Smooth muscle cell (in vitro differentiated cells): ENCODE results near the gene DMD. TPM values are rescaled to one million over a fixed set of nuclear protein-coding genes. Genes with fewer than 3 reads are reported as not detected.
A peak's percentile ranks its signal among the peaks of the same experiment; 100 is the strongest.

Experiments
- DNase-seq: peaks from one replicate; lab custom pipeline; 2025; ENCODE audit not compliant: unreplicated experiment; lab: John Stamatoyannopoulos, UW
- H2AFZ ChIP-seq: fragments of 200-600 bp; sonication (generic); 2 replicates; pipeline ENCODE4 v1.6.0; 2016; ENCODE audit warnings: antibody characterized with exemption, low read depth, mild to moderate bottlenecking
- H3F3A ChIP-seq: fragments of 200-600 bp; sonication (generic); 2 replicates; pipeline ENCODE4 v1.6.0; 2017; ENCODE audit warnings: antibody characterized with exemption, low read depth
- H3K27ac ChIP-seq: fragments of 200-600 bp; sonication (generic); 2 replicates; pipeline ENCODE4 v1.5.1; 2016; ENCODE audit warnings: low read depth, mild to moderate bottlenecking
- H3K27me3 ChIP-seq: fragments of 200-600 bp; sonication (generic); 2 replicates; pipeline ENCODE4 v1.6.1; 2016; ENCODE audit warnings: low read depth, mild to moderate bottlenecking
- H3K36me3 ChIP-seq: fragments of 200-600 bp; sonication (generic); 2 replicates; pipeline ENCODE4 v1.5.1; 2016; ENCODE audit warnings: low read depth
- H3K4me1 ChIP-seq: fragments of 200-600 bp; sonication (generic); 2 replicates; pipeline ENCODE4 v1.5.1; 2016; ENCODE audit warnings: low read depth
- H3K4me2 ChIP-seq: fragments of 200-600 bp; sonication (generic); 2 replicates; pipeline ENCODE4 v1.6.0; 2016; ENCODE audit warnings: mild to moderate bottlenecking
- H3K4me3 ChIP-seq: fragments of 200-600 bp; sonication (generic); 2 replicates; pipeline ENCODE4 v1.5.1; 2016; ENCODE audit warnings: mild to moderate bottlenecking
- H3K79me2 ChIP-seq: fragments of 200-600 bp; sonication (generic); 2 replicates; pipeline ENCODE4 v1.6.0; 2016; ENCODE audit warnings: low read depth, mild to moderate bottlenecking
- H3K9ac ChIP-seq: fragments of 200-600 bp; sonication (generic); 2 replicates; pipeline ENCODE4 v1.6.0; 2016; ENCODE audit warnings: low read depth
- H3K9me3 ChIP-seq: fragments of 200-600 bp; sonication (generic); replicated peaks from 2 replicates; pipeline ENCODE4 v1.5.1; 2016; ENCODE audit warnings: low read depth
- H4K20me1 ChIP-seq: fragments of 200-600 bp; sonication (generic); 2 replicates; pipeline ENCODE4 v1.6.0; 2016; ENCODE audit warnings: low read depth
- WGBS: methylation state at CpG from one replicate; pipeline ENCODE4 v1.1.7; 2016; ENCODE audit warnings: low lambda C conversion rate; 5-methylcytosine and 5-hydroxymethylcytosine counted together
- polyA plus RNA-seq: library from polyadenylated mRNA; unstranded; fragments of >200 nt; fragmentation: Nextera tagmentation; extraction: Ambion mirVana; gene quantifications from 2 replicates; pipeline ENCODE4 v1.2.1, GENCODE V29; 2016
- total RNA-seq: library from RNA; depleted of rRNA; stranded (reverse); fragments of >200 nt; gene quantifications from 2 replicates; pipeline ENCODE4 v1.2.3, GENCODE V29; 2014
- TF ChIP-seq, protein P1 (sequence below): fragments of 200-600 bp; sonication (generic); IDR thresholded peaks from 2 replicates; pipeline ENCODE4 v1.5.1; 2017; ENCODE audit warnings: borderline replicate concordance, mild to moderate bottlenecking, antibody characterized with exemption; ENCODE audit not compliant: insufficient read depth, poor library complexity, severe bottlenecking

The DMD gene
- total and polyA plus RNA-seq, 2 experiments from 2014 or later = 12.3 to 12.6 TPM

DNA sequence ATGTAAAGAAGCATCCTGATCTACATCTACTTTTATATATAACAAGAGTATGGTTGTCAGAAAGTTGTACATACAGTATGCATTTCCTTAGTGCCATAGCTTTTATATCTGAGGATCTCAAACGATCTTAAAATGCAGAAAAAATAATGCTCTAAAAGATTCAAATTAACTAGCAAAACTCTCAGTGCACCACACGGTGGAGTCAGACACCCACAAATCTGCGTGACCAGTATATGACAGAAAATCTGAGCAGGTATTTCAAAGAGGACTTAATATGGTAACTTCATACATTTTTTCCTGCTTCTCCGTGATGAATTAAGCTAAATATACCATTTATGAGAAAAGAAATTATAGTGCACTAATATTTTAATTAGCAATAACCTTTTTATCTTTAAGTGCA lies 803.0 kb downstream of the DMD start:
- no peak overlapping the region for H3K9ac ChIP-seq
- 42% methylated on average over 4 of the region's 4 CpGs for WGBS
- no peak overlapping the region for H3K4me3 ChIP-seq
- no peak overlapping the region for H3K27ac ChIP-seq
- H4K20me1 ChIP-seq = no peaks in the 10 kb centered on the region
- no peaks in the 10 kb centered on the region for H3K79me2 ChIP-seq
- H3K36me3 ChIP-seq = no peaks in the 10 kb centered on the region
- no peak overlapping the region for H2AFZ ChIP-seq
- H3K4me1 ChIP-seq = no peaks in the 10 kb centered on the region
- no peak overlapping the region for H3K4me2 ChIP-seq
- H3K9me3 ChIP-seq = no peaks in the 10 kb centered on the region
- H3F3A ChIP-seq = no peaks in the 10 kb centered on the region
- DNase-seq = no peak
- TF ChIP-seq, protein P1, sequence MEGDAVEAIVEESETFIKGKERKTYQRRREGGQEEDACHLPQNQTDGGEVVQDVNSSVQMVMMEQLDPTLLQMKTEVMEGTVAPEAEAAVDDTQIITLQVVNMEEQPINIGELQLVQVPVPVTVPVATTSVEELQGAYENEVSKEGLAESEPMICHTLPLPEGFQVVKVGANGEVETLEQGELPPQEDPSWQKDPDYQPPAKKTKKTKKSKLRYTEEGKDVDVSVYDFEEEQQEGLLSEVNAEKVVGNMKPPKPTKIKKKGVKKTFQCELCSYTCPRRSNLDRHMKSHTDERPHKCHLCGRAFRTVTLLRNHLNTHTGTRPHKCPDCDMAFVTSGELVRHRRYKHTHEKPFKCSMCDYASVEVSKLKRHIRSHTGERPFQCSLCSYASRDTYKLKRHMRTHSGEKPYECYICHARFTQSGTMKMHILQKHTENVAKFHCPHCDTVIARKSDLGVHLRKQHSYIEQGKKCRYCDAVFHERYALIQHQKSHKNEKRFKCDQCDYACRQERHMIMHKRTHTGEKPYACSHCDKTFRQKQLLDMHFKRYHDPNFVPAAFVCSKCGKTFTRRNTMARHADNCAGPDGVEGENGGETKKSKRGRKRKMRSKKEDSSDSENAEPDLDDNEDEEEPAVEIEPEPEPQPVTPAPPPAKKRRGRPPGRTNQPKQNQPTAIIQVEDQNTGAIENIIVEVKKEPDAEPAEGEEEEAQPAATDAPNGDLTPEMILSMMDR = peak; percentile 29
- H3K27me3 ChIP-seq = no peaks in the 10 kb centered on the region

DNA sequence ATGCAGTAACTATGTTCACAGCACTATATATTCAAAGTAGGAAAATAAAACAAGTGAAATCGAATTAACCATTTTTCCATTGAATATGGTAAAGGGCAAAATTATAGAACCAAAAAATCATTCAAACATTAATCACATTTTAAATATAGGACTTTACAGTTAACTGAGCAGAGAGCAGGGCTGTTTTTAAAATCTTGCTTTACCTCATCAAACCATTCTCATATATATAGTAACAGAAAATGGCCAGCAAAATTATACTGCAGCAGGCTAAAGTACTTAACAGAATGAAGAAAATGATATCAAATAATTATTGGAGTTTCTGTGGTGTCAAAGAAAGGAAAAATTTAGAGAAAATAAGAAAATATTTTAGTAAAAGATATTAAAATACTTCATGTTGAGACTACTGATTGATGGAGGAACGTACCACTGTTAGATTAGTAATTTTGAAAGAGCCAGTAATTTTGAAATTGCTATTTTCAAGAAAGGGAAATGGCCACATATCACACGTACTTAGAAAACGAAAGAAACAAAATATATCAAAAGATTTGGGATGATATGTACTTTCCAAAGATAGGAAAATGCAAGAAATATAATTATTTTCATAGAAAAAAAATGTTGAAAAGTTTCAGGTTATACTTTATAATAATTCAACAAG lies 813.7 kb downstream of the DMD start:
- no peaks in the 10 kb centered on the region for H3K9me3 ChIP-seq
- no peaks in the 10 kb centered on the region for H3K27me3 ChIP-seq
- H3K9ac ChIP-seq = no peak overlapping the region
- H3F3A ChIP-seq = no peaks in the 10 kb centered on the region
- no peak for DNase-seq
- no peaks in the 10 kb centered on the region for H3K4me1 ChIP-seq
- no peak overlapping the region for H3K27ac ChIP-seq
- no peaks in the 10 kb centered on the region for H3K79me2 ChIP-seq
- 65% methylated on average over 4 of the region's 4 CpGs for WGBS
- no peak overlapping the region for H3K4me2 ChIP-seq
- TF ChIP-seq, protein P1 = no peak
- H3K4me3 ChIP-seq = no peak overlapping the region
- H3K36me3 ChIP-seq = no peaks in the 10 kb centered on the region
- no peak overlapping the region for H2AFZ ChIP-seq
- no peaks in the 10 kb centered on the region for H4K20me1 ChIP-seq

DNA sequence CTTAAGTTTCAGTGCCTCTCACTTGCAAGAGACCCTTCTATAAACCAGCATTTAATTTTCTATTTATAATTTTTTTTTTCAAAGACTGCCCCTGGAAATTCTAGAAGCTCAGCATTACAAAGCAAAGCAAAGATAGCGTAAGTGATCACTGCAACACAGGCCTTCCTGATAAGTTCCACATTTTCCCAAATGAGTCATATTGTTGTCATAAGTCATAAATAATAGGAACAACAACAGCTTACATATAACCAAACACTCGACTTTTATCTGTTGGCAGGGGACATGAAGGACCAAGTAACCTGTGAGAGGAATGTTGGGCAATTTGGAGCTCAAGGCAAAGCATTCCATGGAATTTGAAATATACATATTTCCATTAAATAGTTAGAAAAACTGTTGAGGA lies 815.5 kb downstream of the DMD start:
- Histone ChIP-seq H2AFZ (no peak overlapping the region), H3K4me3 (no peak overlapping the region), H3F3A (no peaks in the 10 kb centered on the region), H3K36me3 (no peaks in the 10 kb centered on the region), H3K27me3 (no peaks in the 10 kb centered on the region), H3K9me3 (no peaks in the 10 kb centered on the region), H3K79me2 (no peaks in the 10 kb centered on the region), H3K27ac (no peak overlapping the region), H3K4me2 (no peak overlapping the region), H3K9ac (no peak overlapping the region), H4K20me1 (no peaks in the 10 kb centered on the region), H3K4me1 (no peaks in the 10 kb centered on the region)
- DNase-seq = no peak
- TF ChIP-seq, protein P1 = no peak
- 60% methylated on average over 2 of the region's 2 CpGs for WGBS

DNA sequence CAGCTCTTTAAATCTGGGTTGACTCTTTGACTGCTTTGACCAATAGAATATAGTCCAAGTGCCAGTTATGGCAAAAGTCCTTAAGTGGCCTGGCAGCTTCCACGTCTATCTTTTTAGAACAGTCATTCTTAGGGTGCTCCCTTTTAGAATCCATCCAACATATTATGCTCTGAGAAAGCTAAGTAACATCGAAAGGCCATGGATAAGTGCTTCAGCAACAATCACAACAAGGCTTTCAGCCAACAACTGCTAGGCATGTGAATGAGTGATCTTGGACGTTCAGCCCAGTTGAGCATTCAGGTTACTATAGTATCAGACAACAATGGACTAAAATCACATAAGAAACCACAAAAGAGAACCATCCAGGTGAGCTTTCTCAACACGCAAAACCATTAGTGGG lies 818.7 kb downstream of the DMD start:
- H3K9ac ChIP-seq = no peak overlapping the region
- no peak overlapping the region for H3K4me3 ChIP-seq
- DNase-seq = no peak
- no peak overlapping the region for H3K4me2 ChIP-seq
- WGBS = 82% methylated on average over 4 of the region's 4 CpGs
- no peaks in the 10 kb centered on the region for H4K20me1 ChIP-seq
- H3F3A ChIP-seq = no peaks in the 10 kb centered on the region
- no peaks in the 10 kb centered on the region for H3K79me2 ChIP-seq
- H3K36me3 ChIP-seq = no peaks in the 10 kb centered on the region
- no peaks in the 10 kb centered on the region for H3K27me3 ChIP-seq
- no peaks in the 10 kb centered on the region for H3K9me3 ChIP-seq
- H3K27ac ChIP-seq = no peak overlapping the region
- no peak overlapping the region for H2AFZ ChIP-seq
- H3K4me1 ChIP-seq = no peaks in the 10 kb centered on the region
- TF ChIP-seq, protein P1 = no peak
